HL-60 (cell line): ENCODE data around the gene PUS3.

ENCODE experiments used
- CTCF ChIP-seq: IDR thresholded peaks from one replicate; pipeline ENCODE4 v1.5.1; 2011; ENCODE audit warnings: low read length, control low read depth, inconsistent platforms; ENCODE audit not compliant: insufficient read depth
- GABPA ChIP-seq: IDR thresholded peaks from 2 replicates; pipeline ENCODE4 v1.6.1; 2012; ENCODE audit warnings: low read depth
- POLR2AphosphoS5 ChIP-seq: IDR thresholded peaks from 2 replicates; pipeline ENCODE4 v1.6.1; 2012; ENCODE audit warnings: low read depth
- REST ChIP-seq: IDR thresholded peaks from 2 replicates; pipeline ENCODE4 v1.6.1; 2012; ENCODE audit warnings: low read depth; ENCODE audit not compliant: insufficient replicate concordance

GRCh38 chr11:125881291-125881690 lies 21.7 kb downstream of the PUS3 start:
- TF ChIP-seq CTCF (no peak), POLR2AphosphoS5 (no peak), GABPA (no peak), REST (no peak)
